Activated CD8-positive, alpha-beta memory T cell treated with anti-CD3 and anti-CD28 coated beads for 1 hour (primary cell): ENCODE data around the gene ENAM.
A peak's percentile ranks its signal among the peaks of the same experiment; 100 is the strongest.
"Not testable (repeated sequence)": the region's sequence is repeated elsewhere in the genome, so short reads cannot be mapped to it uniquely, and the experiment has no call there.

Experiments
- DNase-seq, 2 donors: peaks; one replicate each; pipeline ENCODE4 v3.0.0-alpha.2; 2020; ENCODE audit warnings: low read depth in 1 of 2; ENCODE audit errors: extremely low read depth in 1 of 2

The ENAM gene

GRCh38 chr4:70676554-70677090 lies 48.1 kb downstream of the ENAM start:
- no peak for DNase-seq

GRCh38 chr4:70678383-70678999 lies 49.9 kb downstream of the ENAM start:
- DNase-seq: no peak

GRCh38 chr4:70680934-70681333 lies 52.4 kb downstream of the ENAM start:
- DNase-seq: no peak

GRCh38 chr4:70681704-70682103 lies 53.2 kb downstream of the ENAM start:
- DNase-seq: no peak

GRCh38 chr4:70682142-70682541 lies 53.6 kb downstream of the ENAM start:
- not testable (repeated sequence) for DNase-seq

- DNase-seq: no peak
Measured at GRCh38 chr4:70687392-70687791, 58.8 kb downstream of the ENAM start.

- peak; percentile 82 to 87 for DNase-seq
Measured at GRCh38 chr4:70687821-70688794, 59.6 kb downstream of the ENAM start, which contains the start of gene UTP3. UTP3 (plus strand) TSS chr4:70688532; CDS start chr4:70688678, 146 bp downstream.

GRCh38 chr4:70688795-70689231 lies 60.3 kb downstream of the ENAM start:
- no peak for DNase-seq

GRCh38 chr4:70691661-70692060 lies 63.1 kb downstream of the ENAM start:
- DNase-seq: no peak

- not testable (repeated sequence) for DNase-seq
Measured at GRCh38 chr4:70694633-70695032, 66.1 kb downstream of the ENAM start.
